K562 (cell line): Measurements from ENCODE around the gene HARS1. TPM values are rescaled to one million over a fixed set of nuclear protein-coding genes. Genes with fewer than 3 reads are reported as not detected.

Experiments
- BRF1 ChIP-seq: IDR thresholded peaks from 3 replicates; pipeline ENCODE4 v1.6.1; 2011; ENCODE audit warnings: borderline replicate concordance, mild to moderate bottlenecking; ENCODE audit not compliant: insufficient read length; ENCODE audit errors: extremely low read depth
- GABPB1 ChIP-seq: sonication (generic); formaldehyde crosslinking; IDR thresholded peaks from 2 replicates; pipeline ENCODE4 v1.8.0; 2022; ENCODE audit warnings: mild to moderate bottlenecking, missing genetic modification reagents
- HMG20B ChIP-seq: fragments of 250-450 bp; sonication (Bioruptor Pico); IDR thresholded peaks from 2 replicates; pipeline ENCODE4 v1.5.0; 2021; ENCODE audit warnings: mild to moderate bottlenecking
- KAT8 ChIP-seq: fragments of 450-650 bp; IDR thresholded peaks from 2 replicates; pipeline ENCODE4 v1.6.1; 2016; ENCODE audit warnings: low read depth, mild to moderate bottlenecking
- KDM2B ChIP-seq: fragments of 250-450 bp; sonication (Bioruptor Pico); IDR thresholded peaks from 2 replicates; pipeline ENCODE4 v1.8.0; 2021; ENCODE audit warnings: mild to moderate bottlenecking, moderate library complexity
- NBN ChIP-seq: fragments of 450-650 bp; IDR thresholded peaks from 2 replicates; pipeline ENCODE4 v1.6.1; 2016; ENCODE audit warnings: low read depth, mild to moderate bottlenecking
- POLR2A ChIP-seq: fragments of 450-650 bp; conservative IDR thresholded peaks from 2 replicates; pipeline ENCODE4 v1.6.1; 2016
- SRF ChIP-seq, 2 experiments: fragments of 250-450, 450-650 bp in 1 of 2; sonication (Bioruptor Pico) in 1 of 2; sonication (generic) in 1 of 2; formaldehyde crosslinking; IDR thresholded peaks; 2 replicates each; pipeline versions ENCODE4 v1.5.0 to v1.5.1; 2020 to 2022; ENCODE audit warnings: mild to moderate bottlenecking in 1 of 2, missing genetic modification reagents in 1 of 2
- ZNF507 ChIP-seq: conservative IDR thresholded peaks from 2 replicates; pipeline ENCODE4 v1.6.1; 2017; ENCODE audit warnings: missing genetic modification characterization, missing compliant biosample characterization
- polyA plus RNA-seq, 8 experiments: library from polyadenylated mRNA; depleted of rRNA in 4 of 8; stranded (reverse) in 5 of 8; unstranded in 3 of 8; fragments of >200 nt; fragmentation: Nextera tagmentation in 2 of 8; fragmentation: Illumina TruSeq in 1 of 8; extraction: Ambion mirVana in 2 of 8; extraction: Trizol in 1 of 8; gene quantifications; 2 replicates each; pipeline versions ENCODE4 v1.2.1 to v1.2.3, GENCODE V29; 2011 to 2014; ENCODE audit warnings: inconsistent platforms in 1 of 8, missing spikeins in 1 of 8
- total RNA-seq, 7 experiments: library from RNA; depleted of rRNA in 6 of 7; stranded (reverse); fragments of >200 nt in 6 of 7; fragmentation: Illumina TruSeq in 2 of 7; extraction: Trizol in 2 of 7; gene quantifications; 2 replicates each; pipeline versions ENCODE4 v1.2.1 to v1.2.3, GENCODE V29; 2011 to 2021; ENCODE audit warnings: low replicate concordance in 1 of 7
- TF ChIP-seq, protein P1 (sequence below): sonication (generic); formaldehyde crosslinking; IDR thresholded peaks from 2 replicates; pipeline ENCODE4 v1.8.1; 2023; ENCODE audit warnings: mild to moderate bottlenecking, missing genetic modification reagents
- TF ChIP-seq, protein P2 (sequence below): fragments of 450-650 bp; IDR thresholded peaks from 2 replicates; pipeline ENCODE4 v1.6.1; 2016; ENCODE audit warnings: mild to moderate bottlenecking
- TF ChIP-seq, protein P3 (sequence below): fragments of 250-450 bp; sonication (Bioruptor Pico); IDR thresholded peaks from 2 replicates; pipeline ENCODE4 v1.9.0; 2021; ENCODE audit warnings: mild to moderate bottlenecking, inconsistent platforms

Gene HARS1
- total and polyA plus RNA-seq, 9 of the 15 experiments (the other 6 are each of a cell fraction or from before 2014, with no cell fraction given): 13.5 to 88.5 (median 75.2) TPM

DNA sequence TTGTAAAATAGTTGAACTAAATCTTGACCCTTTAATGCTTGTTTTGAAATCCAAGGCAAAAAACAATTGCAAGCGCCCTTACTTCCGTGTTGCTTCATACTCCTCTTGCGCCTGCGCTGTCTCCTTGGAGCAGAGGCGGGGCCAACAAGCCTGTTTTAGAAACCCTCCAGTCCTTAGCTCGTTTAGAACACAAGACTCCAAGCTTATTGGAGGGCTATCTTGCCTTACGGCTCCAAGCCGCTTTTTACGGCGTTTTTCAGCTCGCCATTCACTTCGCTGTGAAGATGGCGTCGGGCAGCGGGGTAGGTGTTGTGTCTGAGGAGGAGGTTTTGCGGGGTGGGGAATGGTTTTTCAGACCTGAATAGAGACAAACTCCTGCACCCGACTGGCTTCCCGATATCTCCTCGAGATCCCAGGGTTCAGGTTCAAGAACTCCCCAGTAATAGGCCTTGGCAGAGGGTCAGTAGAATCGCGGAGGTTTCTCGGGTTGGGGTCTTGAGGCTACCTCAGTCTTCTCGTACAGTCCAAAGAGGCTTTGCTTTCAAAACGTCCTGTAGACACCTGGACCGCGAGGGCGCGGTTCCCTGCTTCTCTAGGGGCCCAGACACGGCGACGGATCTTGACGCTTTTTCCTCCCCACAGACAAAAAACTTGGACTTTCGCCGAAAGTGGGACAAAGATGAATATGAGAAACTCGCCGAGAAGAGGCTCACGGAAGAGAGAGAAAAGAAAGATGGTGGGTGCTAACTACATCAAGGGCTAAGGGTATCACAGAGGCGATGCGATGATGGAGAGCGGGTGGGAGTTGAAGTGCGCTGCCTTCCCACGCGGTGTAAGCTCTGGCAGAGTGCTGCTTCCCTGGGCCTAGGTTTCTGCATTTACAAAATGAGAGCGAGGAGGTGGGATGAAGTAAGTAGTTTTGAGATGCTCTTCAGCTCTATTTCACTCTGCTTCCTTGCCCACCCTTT is 9.3 kb upstream of the HARS1 start, which contains the start of gene ZMAT2 (continued):
- TF ChIP-seq SRF (CRISPR knock-in tag; IDR thresholded peaks at IDR 0.05) (peak in 1 of 2 experiments; percentile 63; a peak in 1 of 4 replicates), ZNF507 (no peak), KDM2B (CRISPR knock-in tag) (no peak), NBN (no peak), POLR2A (peak; percentile 93), KAT8 (no peak), BRF1 (no peak), GABPB1 (peak; percentile 53; the same call in 1 of the 2 replicates), HMG20B (CRISPR knock-in tag) (no peak)
- TF ChIP-seq, protein P1, sequence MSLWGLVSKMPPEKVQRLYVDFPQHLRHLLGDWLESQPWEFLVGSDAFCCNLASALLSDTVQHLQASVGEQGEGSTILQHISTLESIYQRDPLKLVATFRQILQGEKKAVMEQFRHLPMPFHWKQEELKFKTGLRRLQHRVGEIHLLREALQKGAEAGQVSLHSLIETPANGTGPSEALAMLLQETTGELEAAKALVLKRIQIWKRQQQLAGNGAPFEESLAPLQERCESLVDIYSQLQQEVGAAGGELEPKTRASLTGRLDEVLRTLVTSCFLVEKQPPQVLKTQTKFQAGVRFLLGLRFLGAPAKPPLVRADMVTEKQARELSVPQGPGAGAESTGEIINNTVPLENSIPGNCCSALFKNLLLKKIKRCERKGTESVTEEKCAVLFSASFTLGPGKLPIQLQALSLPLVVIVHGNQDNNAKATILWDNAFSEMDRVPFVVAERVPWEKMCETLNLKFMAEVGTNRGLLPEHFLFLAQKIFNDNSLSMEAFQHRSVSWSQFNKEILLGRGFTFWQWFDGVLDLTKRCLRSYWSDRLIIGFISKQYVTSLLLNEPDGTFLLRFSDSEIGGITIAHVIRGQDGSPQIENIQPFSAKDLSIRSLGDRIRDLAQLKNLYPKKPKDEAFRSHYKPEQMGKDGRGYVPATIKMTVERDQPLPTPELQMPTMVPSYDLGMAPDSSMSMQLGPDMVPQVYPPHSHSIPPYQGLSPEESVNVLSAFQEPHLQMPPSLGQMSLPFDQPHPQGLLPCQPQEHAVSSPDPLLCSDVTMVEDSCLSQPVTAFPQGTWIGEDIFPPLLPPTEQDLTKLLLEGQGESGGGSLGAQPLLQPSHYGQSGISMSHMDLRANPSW (CRISPR knock-in tag): no peak
- TF ChIP-seq, protein P2, sequence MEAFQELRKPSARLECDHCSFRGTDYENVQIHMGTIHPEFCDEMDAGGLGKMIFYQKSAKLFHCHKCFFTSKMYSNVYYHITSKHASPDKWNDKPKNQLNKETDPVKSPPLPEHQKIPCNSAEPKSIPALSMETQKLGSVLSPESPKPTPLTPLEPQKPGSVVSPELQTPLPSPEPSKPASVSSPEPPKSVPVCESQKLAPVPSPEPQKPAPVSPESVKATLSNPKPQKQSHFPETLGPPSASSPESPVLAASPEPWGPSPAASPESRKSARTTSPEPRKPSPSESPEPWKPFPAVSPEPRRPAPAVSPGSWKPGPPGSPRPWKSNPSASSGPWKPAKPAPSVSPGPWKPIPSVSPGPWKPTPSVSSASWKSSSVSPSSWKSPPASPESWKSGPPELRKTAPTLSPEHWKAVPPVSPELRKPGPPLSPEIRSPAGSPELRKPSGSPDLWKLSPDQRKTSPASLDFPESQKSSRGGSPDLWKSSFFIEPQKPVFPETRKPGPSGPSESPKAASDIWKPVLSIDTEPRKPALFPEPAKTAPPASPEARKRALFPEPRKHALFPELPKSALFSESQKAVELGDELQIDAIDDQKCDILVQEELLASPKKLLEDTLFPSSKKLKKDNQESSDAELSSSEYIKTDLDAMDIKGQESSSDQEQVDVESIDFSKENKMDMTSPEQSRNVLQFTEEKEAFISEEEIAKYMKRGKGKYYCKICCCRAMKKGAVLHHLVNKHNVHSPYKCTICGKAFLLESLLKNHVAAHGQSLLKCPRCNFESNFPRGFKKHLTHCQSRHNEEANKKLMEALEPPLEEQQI: 0 out of 2 replicates have a peak, but pooled peaks have one; percentile 13
- TF ChIP-seq, protein P3, sequence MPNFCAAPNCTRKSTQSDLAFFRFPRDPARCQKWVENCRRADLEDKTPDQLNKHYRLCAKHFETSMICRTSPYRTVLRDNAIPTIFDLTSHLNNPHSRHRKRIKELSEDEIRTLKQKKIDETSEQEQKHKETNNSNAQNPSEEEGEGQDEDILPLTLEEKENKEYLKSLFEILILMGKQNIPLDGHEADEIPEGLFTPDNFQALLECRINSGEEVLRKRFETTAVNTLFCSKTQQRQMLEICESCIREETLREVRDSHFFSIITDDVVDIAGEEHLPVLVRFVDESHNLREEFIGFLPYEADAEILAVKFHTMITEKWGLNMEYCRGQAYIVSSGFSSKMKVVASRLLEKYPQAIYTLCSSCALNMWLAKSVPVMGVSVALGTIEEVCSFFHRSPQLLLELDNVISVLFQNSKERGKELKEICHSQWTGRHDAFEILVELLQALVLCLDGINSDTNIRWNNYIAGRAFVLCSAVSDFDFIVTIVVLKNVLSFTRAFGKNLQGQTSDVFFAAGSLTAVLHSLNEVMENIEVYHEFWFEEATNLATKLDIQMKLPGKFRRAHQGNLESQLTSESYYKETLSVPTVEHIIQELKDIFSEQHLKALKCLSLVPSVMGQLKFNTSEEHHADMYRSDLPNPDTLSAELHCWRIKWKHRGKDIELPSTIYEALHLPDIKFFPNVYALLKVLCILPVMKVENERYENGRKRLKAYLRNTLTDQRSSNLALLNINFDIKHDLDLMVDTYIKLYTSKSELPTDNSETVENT (CRISPR knock-in tag): no peak
